C4-2B (cell line): ENCODE results near the gene PHACTR1.

Experiments
- CTCF ChIP-seq: fragments of 450-650 bp; conservative IDR thresholded peaks from 2 replicates; pipeline ENCODE4 v1.5.1; 2017; ENCODE audit warnings: mild to moderate bottlenecking
- ZFX ChIP-seq: fragments of 450-650 bp; IDR thresholded peaks from 2 replicates; pipeline ENCODE4 v1.6.1; 2017

DNA sequence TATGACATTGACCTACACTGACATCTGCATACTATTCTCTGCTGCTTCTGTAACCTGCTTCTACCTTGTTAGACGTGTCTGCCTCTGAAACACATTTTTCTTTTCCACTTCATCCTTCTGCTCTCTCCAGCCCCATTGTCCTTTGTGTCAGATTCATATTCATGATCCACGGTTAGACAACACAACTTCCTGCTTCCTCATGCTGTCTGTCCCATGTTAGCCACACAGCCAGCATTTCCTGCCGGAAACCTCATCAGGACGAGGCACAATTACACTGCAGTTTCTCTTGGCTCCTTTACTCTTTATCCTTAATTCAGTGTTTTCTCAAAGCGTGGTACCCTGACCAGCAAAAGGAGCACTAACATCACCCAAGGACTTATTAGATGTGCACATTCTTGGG is 461.5 kb downstream of the PHACTR1 start:
- TF ChIP-seq CTCF (no peak), ZFX (no peak)
